Upper lobe of right lung (tissue), 1 donor: Measurements from ENCODE around the gene RIT2. TPM values are rescaled to one million over a fixed set of nuclear protein-coding genes. Genes with fewer than 3 reads are reported as not detected.

Experiments used
- ATAC-seq: fragments of 200-7000 bp; cut with Tn5 transposase; one replicate; pipeline ENCODE4 v1.9.1; 2020; ENCODE audit warnings: mild to moderate bottlenecking, moderate library complexity
- DNase-seq: peaks from one replicate; pipeline ENCODE4 v3.0.0-alpha.2; 2020
- H3K27ac ChIP-seq: fragments of 200-600 bp; one replicate; pipeline ENCODE4 v1.8.0; 2022
- H3K27me3 ChIP-seq: fragments of 200-600 bp; one replicate; pipeline ENCODE4 v1.8.0; 2022; ENCODE audit warnings: mild to moderate bottlenecking
- H3K36me3 ChIP-seq: fragments of 200-600 bp; one replicate; pipeline ENCODE4 v1.8.0; 2022
- H3K4me1 ChIP-seq: fragments of 200-600 bp; one replicate; pipeline ENCODE4 v1.8.0; 2022
- H3K4me3 ChIP-seq: fragments of 200-600 bp; one replicate; pipeline ENCODE4 v1.8.0; 2022; ENCODE audit warnings: mild to moderate bottlenecking
- H3K9me3 ChIP-seq: fragments of 200-600 bp; one replicate; pipeline ENCODE4 v1.8.0; 2022
- CTCF ChIP-seq: fragments of 200-600 bp; IDR thresholded peaks from one replicate; pipeline ENCODE4 v1.8.0; 2022; ENCODE audit warnings: antibody characterized with exemption
- intact Hi-C: fragments of 100-400 bp; cut with DNase I; formaldehyde crosslinking; loops from one replicate; pipeline ENCODE4 v1.11.0; 2022
- total RNA-seq: library from RNA; stranded (reverse); fragmentation: NEBNext Ultra II Directional; extraction: Animal tissue kit (Norgen Biotek cat#: 25700); gene quantifications from one replicate; pipeline ENCODE4 v1.2.1, GENCODE V29; 2021
- donor health status: DM: no; HTN: yes; CAD: no; lungs with severe emphysema.

RIT2 gene
- total RNA-seq, 1 donor from 2014 or later = not detected

- ATAC-seq (no peak), DNase-seq (no peak)
- TF ChIP-seq CTCF = no peak
- Histone ChIP-seq H3K9me3 (no peaks in the 10 kb centered on the region), H3K27me3 (no peaks in the 10 kb centered on the region), H3K27ac (no peak overlapping the region), H3K36me3 (no peaks in the 10 kb centered on the region), H3K4me3 (no peak overlapping the region), H3K4me1 (no peaks in the 10 kb centered on the region)
- intact Hi-C loops = no loop called here
These were observed 254.2 kb downstream of the RIT2 start for GRCh38 chr18:42861271-42861670.

GRCh38 chr18:42860548-42860947 lies 254.9 kb downstream of the RIT2 start:
- DNase-seq (no peak), ATAC-seq (no peak)
- no peak for TF ChIP-seq CTCF
- Histone ChIP-seq H3K36me3 (no peaks in the 10 kb centered on the region), H3K4me1 (no peaks in the 10 kb centered on the region), H3K27me3 (no peaks in the 10 kb centered on the region), H3K4me3 (no peak overlapping the region), H3K27ac (no peak overlapping the region), H3K9me3 (no peaks in the 10 kb centered on the region)
- intact Hi-C loops = no loop called here

GRCh38 chr18:42860011-42860410 lies 255.5 kb downstream of the RIT2 start:
- no peaks in the 10 kb centered on the region for H3K4me1 ChIP-seq
- intact Hi-C loops = no loop called here
- TF ChIP-seq CTCF = no peak
- ATAC-seq (no peak), DNase-seq (no peak)
- H3K9me3 ChIP-seq = no peaks in the 10 kb centered on the region
- no peak overlapping the region for H3K27ac ChIP-seq
- no peaks in the 10 kb centered on the region for H3K27me3 ChIP-seq
- H3K36me3 ChIP-seq = no peaks in the 10 kb centered on the region
- H3K4me3 ChIP-seq = no peak overlapping the region

- ATAC-seq = no peak
These were observed 260.9 kb downstream of the RIT2 start for GRCh38 chr18:42854558-42854957.

GRCh38 chr18:42850174-42851083 lies 265.1 kb downstream of the RIT2 start:
- Histone ChIP-seq H3K9me3 (no peaks in the 10 kb centered on the region), H3K36me3 (no peaks in the 10 kb centered on the region), H3K27ac (no peak overlapping the region), H3K27me3 (no peaks in the 10 kb centered on the region), H3K4me1 (no peaks in the 10 kb centered on the region), H3K4me3 (no peak overlapping the region)
- DNase-seq (no peak), ATAC-seq (no peak)
- intact Hi-C loops = no loop called here
- TF ChIP-seq CTCF = no peak

More at GRCh38 chr18:42854558-42854957, 260.9 kb downstream of the RIT2 start:
- DNase-seq = no peak
- Histone ChIP-seq H3K36me3 (no peaks in the 10 kb centered on the region), H3K9me3 (no peaks in the 10 kb centered on the region), H3K4me3 (no peak overlapping the region), H3K27me3 (no peaks in the 10 kb centered on the region), H3K4me1 (no peaks in the 10 kb centered on the region), H3K27ac (no peak overlapping the region)
- TF ChIP-seq CTCF = no peak
- intact Hi-C loops = no loop called here
